ENCODE results near the gene INSIG2. TPM values are rescaled to one million over a fixed set of nuclear protein-coding genes. Genes with fewer than 3 reads are reported as not detected.

Gene INSIG2
- 9.5 to 15.2 TPM (median 12.0 TPM) in 5 replicates for total RNA-seq (2022; extraction: Qiagen RNA extraction)

GRCh38 chr2:118088051-118089024 lies at the start of gene INSIG2:
Gene INSIG2 (plus strand): TSS chr2:118088471. CDS start chr2:118096557, 8,086 bp downstream.

Other genes starting within 250 kb of the INSIG2 start
- 11.5 to 16.9 TPM (median 13.2 TPM) in 5 replicates for gene CCDC93, start 74.4 kb upstream of the INSIG2 start, total RNA-seq (2022; extraction: Qiagen RNA extraction)